Bronchial epithelial cell (primary cell): ENCODE data around the gene TMEM184B. TPM values are rescaled to one million over a fixed set of nuclear protein-coding genes. Genes with fewer than 3 reads are reported as not detected.

Source experiments
- DNase-seq: peaks from one replicate; pipeline ENCODE4 v3.0.0-alpha.2; 2010; ENCODE audit warnings: low read depth
- FAIRE-seq: peaks from 2 replicates; lab custom pipeline; 2011; peaks lifted over from hg19 to GRCh38; lab: Jason Lieb, UNC
- H3K27me3 ChIP-seq: 2 replicates; pipeline ENCODE4 v1.5.1; 2011; ENCODE audit warnings: low read length; ENCODE audit not compliant: control insufficient read depth, insufficient read depth
- H3K36me3 ChIP-seq: 2 replicates; pipeline ENCODE4 v1.5.1; 2011; ENCODE audit warnings: low read length; ENCODE audit not compliant: control insufficient read depth, insufficient read depth
- H3K4me3 ChIP-seq: 2 replicates; pipeline ENCODE4 v1.5.1; 2011; ENCODE audit warnings: mild to moderate bottlenecking, low read depth, low read length, control low read depth
- total RNA-seq: library from RNA; depleted of rRNA; stranded (reverse); fragments of >200 nt; gene quantifications from 2 replicates; pipeline ENCODE4 v1.2.1, GENCODE V29; 2014
- TF ChIP-seq, protein P1 (sequence below): IDR thresholded peaks from 2 replicates; pipeline ENCODE4 v1.5.1; 2011; ENCODE audit warnings: mild to moderate bottlenecking, moderate library complexity, low read length, control low read depth, inconsistent platforms; ENCODE audit not compliant: insufficient read depth, severe bottlenecking

Gene TMEM184B
- total RNA-seq, 1 donor from 2014 or later, result 7.1 TPM

DNA sequence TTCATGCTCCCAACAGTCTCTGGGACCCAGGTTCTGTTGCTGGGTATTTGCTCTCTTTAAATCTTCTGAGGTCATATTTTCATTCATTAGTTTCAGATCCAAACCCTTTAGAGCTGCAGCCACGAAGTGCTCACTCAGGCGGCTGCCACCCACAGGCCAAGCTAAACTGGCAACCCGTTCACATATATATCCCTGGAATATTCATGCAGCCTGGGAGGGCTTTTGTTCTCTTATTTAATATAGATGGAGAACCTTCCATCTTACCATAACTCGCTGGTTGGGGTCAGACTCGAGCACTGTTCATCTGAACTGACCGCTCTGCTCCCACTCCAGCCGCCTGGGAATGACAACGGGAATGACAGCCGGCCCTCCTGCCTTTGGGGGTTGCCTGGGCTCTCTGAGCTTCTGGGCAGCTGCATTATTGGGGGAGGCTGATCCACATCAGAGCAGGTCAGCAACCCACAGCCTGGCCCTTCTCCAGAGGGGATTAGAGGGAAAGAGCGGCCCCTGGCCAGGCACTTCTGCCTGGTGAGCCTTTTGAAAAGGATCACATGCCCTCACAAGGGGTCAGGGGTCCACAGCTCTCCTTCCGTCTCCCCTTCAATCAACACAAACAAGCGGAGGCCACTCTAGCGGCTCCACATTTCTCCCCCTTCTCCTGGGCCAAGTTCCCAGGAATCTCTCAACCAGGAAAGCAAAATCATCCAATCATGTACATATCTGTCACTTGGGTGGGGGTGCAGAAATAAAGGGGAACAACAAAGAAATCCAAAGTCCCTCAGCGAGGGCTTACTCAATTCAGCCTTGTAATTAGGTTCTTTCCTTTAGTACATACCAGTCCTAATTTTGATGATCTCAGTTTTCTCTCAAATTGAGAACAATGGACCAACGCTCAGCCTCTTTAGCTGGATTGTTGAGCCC, 11.8 kb downstream of the TMEM184B start:
- FAIRE-seq (no peak), DNase-seq (no peak)
- no peak overlapping the region for H3K4me3 ChIP-seq
- H3K36me3 ChIP-seq, result peaks cover 10% of the 10 kb centered on the region
- TF ChIP-seq, protein P1, sequence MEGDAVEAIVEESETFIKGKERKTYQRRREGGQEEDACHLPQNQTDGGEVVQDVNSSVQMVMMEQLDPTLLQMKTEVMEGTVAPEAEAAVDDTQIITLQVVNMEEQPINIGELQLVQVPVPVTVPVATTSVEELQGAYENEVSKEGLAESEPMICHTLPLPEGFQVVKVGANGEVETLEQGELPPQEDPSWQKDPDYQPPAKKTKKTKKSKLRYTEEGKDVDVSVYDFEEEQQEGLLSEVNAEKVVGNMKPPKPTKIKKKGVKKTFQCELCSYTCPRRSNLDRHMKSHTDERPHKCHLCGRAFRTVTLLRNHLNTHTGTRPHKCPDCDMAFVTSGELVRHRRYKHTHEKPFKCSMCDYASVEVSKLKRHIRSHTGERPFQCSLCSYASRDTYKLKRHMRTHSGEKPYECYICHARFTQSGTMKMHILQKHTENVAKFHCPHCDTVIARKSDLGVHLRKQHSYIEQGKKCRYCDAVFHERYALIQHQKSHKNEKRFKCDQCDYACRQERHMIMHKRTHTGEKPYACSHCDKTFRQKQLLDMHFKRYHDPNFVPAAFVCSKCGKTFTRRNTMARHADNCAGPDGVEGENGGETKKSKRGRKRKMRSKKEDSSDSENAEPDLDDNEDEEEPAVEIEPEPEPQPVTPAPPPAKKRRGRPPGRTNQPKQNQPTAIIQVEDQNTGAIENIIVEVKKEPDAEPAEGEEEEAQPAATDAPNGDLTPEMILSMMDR, result no peak
- H3K27me3 ChIP-seq, result no peaks in the 10 kb centered on the region

DNA sequence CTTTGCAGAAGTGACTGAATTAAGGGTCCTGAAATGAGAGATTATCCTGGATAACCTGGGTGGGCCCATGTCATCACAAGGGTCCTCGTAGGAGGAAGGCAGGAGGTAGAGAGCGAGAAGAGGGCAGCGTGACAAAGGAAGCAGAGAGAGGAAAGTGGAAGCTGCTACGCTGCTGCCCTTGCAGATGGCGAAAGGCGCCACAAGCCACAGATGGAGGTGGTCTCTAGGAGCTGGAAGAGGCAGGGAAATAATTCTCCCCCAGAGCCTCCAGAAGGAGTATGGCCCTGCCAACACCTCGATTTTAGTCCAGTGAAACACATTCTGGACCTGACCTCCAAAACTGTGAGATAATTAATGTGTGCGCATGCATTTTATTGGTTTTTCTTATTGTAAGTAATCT, 13.4 kb downstream of the TMEM184B start:
- no peak for FAIRE-seq
- Histone ChIP-seq H3K4me3 (no peak overlapping the region), H3K27me3 (no peaks in the 10 kb centered on the region), H3K36me3 (peaks cover 9% of the 10 kb centered on the region)
- DNase-seq, result no peak
- TF ChIP-seq, protein P1, result no peak

DNA sequence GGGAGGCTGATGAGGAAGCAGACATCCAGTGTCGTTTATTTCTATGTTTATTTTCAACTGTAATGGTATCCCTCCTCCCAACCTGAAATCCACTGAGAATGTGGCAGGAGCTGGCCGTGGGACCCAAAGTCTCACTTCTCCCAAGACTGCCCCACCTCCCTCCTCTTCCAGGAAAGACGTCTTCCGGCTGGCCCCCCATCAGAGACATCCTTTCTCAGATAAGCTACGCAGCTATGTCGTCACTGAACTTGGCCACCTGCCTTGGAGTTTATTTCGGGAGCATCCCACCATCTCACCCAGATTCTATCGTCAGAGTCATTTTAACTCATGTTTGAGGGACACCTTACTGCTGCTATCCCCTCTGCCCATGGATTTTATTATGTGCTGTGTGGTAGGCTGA, 13.9 kb downstream of the TMEM184B start:
- H3K27me3 ChIP-seq, result no peaks in the 10 kb centered on the region
- no peak for DNase-seq
- no peak overlapping the region for H3K4me3 ChIP-seq
- peaks cover 4% of the 10 kb centered on the region for H3K36me3 ChIP-seq
- FAIRE-seq, result no peak
- TF ChIP-seq, protein P1, result no peak

DNA sequence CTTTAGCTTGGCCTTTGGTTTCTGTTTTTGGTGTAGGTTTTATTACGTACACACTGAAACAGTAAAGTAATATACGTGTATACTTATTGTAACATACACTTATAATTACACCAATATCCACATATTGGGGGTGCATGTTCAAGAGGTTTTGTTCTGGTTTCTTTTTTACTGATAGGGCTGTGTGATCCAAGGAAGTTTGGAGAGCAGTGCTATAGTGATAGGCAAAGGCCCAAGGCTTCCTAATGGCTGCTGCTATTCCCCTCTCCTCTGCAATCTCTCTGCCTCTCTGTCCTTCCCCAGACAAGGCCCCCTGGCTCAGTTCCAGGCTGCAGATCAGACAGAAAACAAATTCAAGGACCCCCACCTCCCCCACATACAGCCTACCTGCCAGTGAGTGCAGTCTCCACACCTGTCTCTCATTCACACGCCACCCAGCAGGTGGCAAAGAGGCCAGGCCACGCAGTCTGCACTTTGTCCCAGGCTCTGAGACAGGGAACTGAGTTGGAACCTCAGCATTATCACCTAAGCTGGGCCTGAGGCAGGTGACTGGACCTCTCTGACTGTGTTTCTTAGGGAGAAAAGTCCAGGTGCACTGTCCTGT, 15.1 kb downstream of the TMEM184B start:
- DNase-seq (no peak), FAIRE-seq (no peak)
- TF ChIP-seq, protein P1, result no peak
- Histone ChIP-seq H3K4me3 (no peak overlapping the region), H3K36me3 (peaks cover 1% of the 10 kb centered on the region), H3K27me3 (no peaks in the 10 kb centered on the region)

DNA sequence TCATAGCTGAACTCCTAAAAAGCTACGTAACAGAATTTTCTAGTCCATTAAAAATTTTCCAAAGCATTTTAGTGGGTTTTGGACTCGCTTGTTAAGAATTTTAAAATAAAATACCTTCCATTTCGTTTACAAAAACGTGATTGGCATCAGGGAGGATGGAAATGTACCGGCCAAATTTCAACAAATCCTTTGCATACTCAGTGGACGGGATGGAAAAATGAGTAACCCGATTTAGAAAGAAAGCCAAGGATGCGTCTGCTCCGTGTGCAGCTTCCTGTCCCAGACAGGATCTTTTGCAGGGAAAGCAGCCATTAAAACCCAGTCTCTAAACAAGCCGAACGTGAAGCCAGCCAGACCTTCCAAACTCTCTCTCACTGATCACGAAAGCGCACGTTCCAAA, 15.6 kb downstream of the TMEM184B start:
- no peaks in the 10 kb centered on the region for H3K27me3 ChIP-seq
- no peak overlapping the region for H3K4me3 ChIP-seq
- FAIRE-seq (no peak), DNase-seq (no peak)
- peaks cover 2% of the 10 kb centered on the region for H3K36me3 ChIP-seq
- TF ChIP-seq, protein P1, result no peak
